Tibial artery (tissue), 4 donors: Measurements from ENCODE around the gene DUS2.
"Not testable (repeated sequence)": the region's sequence is repeated elsewhere in the genome, so short reads cannot be mapped to it uniquely, and the experiment has no call there.

Experiments
- DNase-seq, 2 donors: peaks; one replicate each; pipeline ENCODE4 v3.0.0-alpha.2; 2019
- H3K27ac ChIP-seq, 2 donors: fragments of 200-600 bp; sonication (generic) in 1 of 2; 1 replicate in 1 of 2; 2 replicates in 1 of 2; pipeline ENCODE4 v1.5.1; 2018 to 2019; ENCODE audit warnings: mild to moderate bottlenecking in 1 of 2
- H3K27me3 ChIP-seq, 2 donors: fragments of 200-600 bp; sonication (generic) in 1 of 2; one replicate each; pipeline versions ENCODE4 v1.5.1 to v1.6.0; 2016 to 2019
- H3K36me3 ChIP-seq, 3 donors: fragments of 200-600 bp; sonication (generic) in 2 of 3; one replicate each; pipeline ENCODE4 v1.5.1; 2016 to 2019; ENCODE audit warnings: mild to moderate bottlenecking in 2 of 3
- H3K4me1 ChIP-seq, 4 donors: fragments of 200-600 bp; sonication (generic) in 2 of 4; 1 replicate in 3 of 4; 2 replicates in 1 of 4; pipeline ENCODE4 v1.5.1; 2016 to 2019
- H3K4me3 ChIP-seq, 2 donors: fragments of 200-600 bp; sonication (generic) in 1 of 2; 1 replicate in 1 of 2; 2 replicates in 1 of 2; pipeline ENCODE4 v1.5.1; 2018 to 2019; ENCODE audit warnings: mild to moderate bottlenecking in 2 of 2
- H3K9me3 ChIP-seq, 3 donors: fragments of 200-600 bp; sonication (generic) in 1 of 3; one replicate each; pipeline ENCODE4 v1.5.1; 2016 to 2019
- CTCF ChIP-seq, 2 experiments: fragments of 200-600 bp in 1 of 2; fragments of 450-650 bp in 1 of 2; IDR thresholded peaks; one replicate each; pipeline ENCODE4 v1.5.1; 2017 to 2019; ENCODE audit warnings: antibody characterized with exemption in 2 of 2, mild to moderate bottlenecking in 1 of 2, moderate library complexity in 1 of 2
- intact Hi-C: fragments of 100-400 bp; cut with DNase I; formaldehyde crosslinking; loops from one replicate; pipeline ENCODE4 v1.15.0; 2023; ENCODE audit warnings: low total_unique reads

The DUS2 gene

GRCh38 chr16:68088130-68088972 lies 65.3 kb downstream of the DUS2 start:
- H3K36me3 ChIP-seq, result no peaks in the 10 kb centered on the region
- H3K9me3 ChIP-seq, result no peaks in the 10 kb centered on the region
- H3K27ac ChIP-seq, result peak overlapping the region in 1 of 2 donors; percentile 93
- H3K4me1 ChIP-seq, result peaks cover 0 to 64% (median 31%) of the 10 kb centered on the region in 4 donors
- no peaks in the 10 kb centered on the region for H3K27me3 ChIP-seq
- intact Hi-C loops, result loop anchor here (10.0 kb wide), 1 partner anchor 146 kb away; the partner anchor contains the start of gene ESRP2
- no peak for TF ChIP-seq CTCF (IDR thresholded peaks at IDR 0.05)
- DNase-seq, result no peak
- no peak overlapping the region for H3K4me3 ChIP-seq

GRCh38 chr16:68089067-68089466 lies 66.0 kb downstream of the DUS2 start:
- H3K4me3 ChIP-seq, result no peak overlapping the region
- no peaks in the 10 kb centered on the region for H3K9me3 ChIP-seq
- no peak for TF ChIP-seq CTCF (IDR thresholded peaks at IDR 0.05)
- H3K4me1 ChIP-seq, result peaks cover 0 to 64% (median 27%) of the 10 kb centered on the region in 4 donors
- no peak for DNase-seq
- H3K27me3 ChIP-seq, result no peaks in the 10 kb centered on the region
- H3K36me3 ChIP-seq, result no peaks in the 10 kb centered on the region
- H3K27ac ChIP-seq, result no peak overlapping the region
- intact Hi-C loops, result loop anchor here (10.0 kb wide), 1 partner anchor 146 kb away; the partner anchor contains the start of gene ESRP2

- H3K4me3 ChIP-seq, result no peak overlapping the region
- intact Hi-C loops, result no loop called here
- no peaks in the 10 kb centered on the region for H3K27me3 ChIP-seq
- no peak overlapping the region for H3K27ac ChIP-seq
- H3K9me3 ChIP-seq, result no peaks in the 10 kb centered on the region
- no peak for TF ChIP-seq CTCF (IDR thresholded peaks at IDR 0.05)
- no peaks in the 10 kb centered on the region for H3K36me3 ChIP-seq
- peaks cover 0 to 72% (median 27%) of the 10 kb centered on the region in 4 donors for H3K4me1 ChIP-seq
- no peak for DNase-seq
Observed at GRCh38 chr16:68090130-68090529, 67.0 kb downstream of the DUS2 start.

GRCh38 chr16:68090533-68090932 lies 67.4 kb downstream of the DUS2 start:
- H3K4me3 ChIP-seq, result no peak overlapping the region
- no peak for TF ChIP-seq CTCF (IDR thresholded peaks at IDR 0.05)
- DNase-seq, result no peak
- no peaks in the 10 kb centered on the region for H3K9me3 ChIP-seq
- no peaks in the 10 kb centered on the region for H3K36me3 ChIP-seq
- H3K4me1 ChIP-seq, result peaks cover 0 to 75% (median 27%) of the 10 kb centered on the region in 4 donors
- intact Hi-C loops, result no loop called here
- H3K27me3 ChIP-seq, result no peaks in the 10 kb centered on the region
- no peak overlapping the region for H3K27ac ChIP-seq

- TF ChIP-seq CTCF (IDR thresholded peaks at IDR 0.05), result no peak
- H3K27ac ChIP-seq, result no peak overlapping the region
- intact Hi-C loops, result no loop called here
Observed at GRCh38 chr16:68091380-68092261, 68.5 kb downstream of the DUS2 start.

GRCh38 chr16:68092275-68092674 lies 69.2 kb downstream of the DUS2 start:
- H3K4me3 ChIP-seq, intact Hi-C loops, H3K27me3 ChIP-seq, H3K36me3 ChIP-seq, DNase-seq, H3K9me3 ChIP-seq, H3K27ac ChIP-seq: not testable (repeated sequence)
- H3K4me1 ChIP-seq, result peaks cover 0 to 74% (median 24%) of the 10 kb centered on the region in 4 donors

More at GRCh38 chr16:68091380-68092261, 68.5 kb downstream of the DUS2 start:
- Histone ChIP-seq H3K9me3 (no peaks in the 10 kb centered on the region), H3K4me3 (no peak overlapping the region), H3K4me1 (peaks cover 0 to 81% (median 28%) of the 10 kb centered on the region in 4 donors), H3K27me3 (no peaks in the 10 kb centered on the region), H3K36me3 (no peaks in the 10 kb centered on the region)
- no peak for DNase-seq
